ENCODE results near the gene MS4A2.
"Not testable (repeated sequence)": the region's sequence is repeated elsewhere in the genome, so short reads cannot be mapped to it uniquely, and the experiment has no call there.

MS4A2 gene

DNA sequence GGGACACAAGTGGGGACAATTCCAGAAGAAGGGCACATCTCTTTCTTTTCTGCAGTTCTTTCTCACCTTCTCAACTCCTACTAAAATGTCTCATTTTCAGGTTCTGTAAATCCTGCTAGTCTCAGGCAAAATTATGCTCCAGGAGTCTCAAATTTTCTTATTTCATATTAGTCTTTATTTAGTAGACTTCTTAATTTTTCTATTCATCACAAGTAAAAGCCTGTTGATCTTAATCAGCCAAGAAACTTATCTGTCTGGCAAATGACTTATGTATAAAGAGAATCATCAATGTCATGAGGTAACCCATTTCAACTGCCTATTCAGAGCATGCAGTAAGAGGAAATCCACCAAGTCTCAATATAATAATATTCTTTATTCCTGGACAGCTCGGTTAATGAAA, at the start of gene MS4A2:
MS4A2 (plus strand) TSS at position 301 of the 400 bp plus-strand sequence. CDS start 102 bp downstream, outside the sequence.
- no peak for DNase-seq

DNA sequence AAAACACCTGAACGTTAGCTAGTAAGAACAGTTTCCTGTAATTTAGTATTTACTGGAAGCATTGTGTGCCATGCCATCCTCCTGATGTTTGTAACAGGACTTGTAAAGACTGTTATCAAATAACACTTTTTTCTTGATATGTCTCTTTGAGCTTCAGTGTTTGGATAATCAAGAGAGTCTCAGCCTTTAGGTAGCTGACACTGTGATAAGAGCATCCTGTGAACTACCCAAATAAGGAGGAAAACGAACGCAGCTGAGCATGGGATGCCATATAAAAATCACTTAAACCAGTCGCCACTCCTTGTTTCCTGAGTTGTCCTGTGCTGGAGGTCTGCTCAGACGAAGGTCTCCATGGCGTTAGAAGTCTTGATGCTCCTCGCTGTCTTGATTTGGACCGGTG, 48.4 kb upstream of the MS4A2 start, which contains the start of gene OOSP2:
OOSP2 (plus strand) TSS at position 301 of the 400 bp plus-strand sequence; CDS start at position 352, 51 bp downstream.
- DNase-seq = no peak

GRCh38 chr11:60050422-60050821, 38.0 kb upstream of the MS4A2 start:
- DNase-seq = not testable (repeated sequence)

DNA sequence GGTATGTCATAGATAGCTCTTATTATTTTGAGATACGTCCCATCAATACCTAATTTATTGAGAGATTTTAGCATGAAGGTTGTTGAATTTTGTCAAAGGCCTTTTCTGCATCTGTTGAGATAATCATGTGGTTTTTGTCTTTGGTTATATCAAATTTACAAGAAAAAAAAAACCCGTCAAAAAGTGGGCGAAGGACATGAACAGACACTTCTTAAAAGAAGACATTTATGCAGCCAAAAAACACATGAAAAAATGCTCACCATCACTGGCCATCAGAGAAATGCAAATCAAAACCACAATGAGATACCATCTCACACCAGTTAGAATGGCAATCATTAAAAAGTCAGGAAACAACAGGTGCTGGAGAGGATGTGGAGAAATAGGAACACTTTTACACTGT, 37.6 kb upstream of the MS4A2 start:
- not testable (repeated sequence) for DNase-seq

DNA sequence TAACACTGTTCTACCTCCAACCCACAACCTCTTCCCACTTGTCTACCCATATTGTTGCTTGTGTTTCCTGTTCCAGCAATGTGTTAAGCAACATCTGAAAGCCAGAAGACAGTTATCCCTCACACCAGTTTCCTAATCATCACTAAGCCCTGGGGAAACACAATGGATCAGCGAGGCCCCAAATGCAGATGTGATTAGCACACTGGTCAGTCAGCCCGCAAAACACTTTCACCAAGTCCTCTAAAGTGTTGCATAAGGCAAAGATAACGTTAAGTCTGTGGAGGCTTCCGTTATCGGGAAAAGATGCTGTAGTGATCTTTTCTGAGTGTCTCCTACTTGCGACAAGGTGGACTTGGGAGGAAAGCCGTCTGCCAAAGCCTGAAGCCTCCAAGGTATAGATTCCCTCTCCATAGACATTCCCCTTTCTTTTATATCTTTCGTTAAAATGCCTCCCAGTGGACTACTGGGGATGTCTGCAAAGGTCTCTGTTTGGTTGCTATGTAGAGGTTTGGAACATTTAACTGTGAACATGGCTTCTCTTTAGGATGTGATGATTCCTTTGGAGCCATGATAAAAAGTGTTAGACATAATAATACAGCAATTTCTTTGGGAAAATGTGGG, 32.0 kb upstream of the MS4A2 start, which contains the start of gene MS4A3:
MS4A3 (plus strand) TSS at position 317 of the 621 bp plus-strand sequence. CDS start 4,496 bp downstream, outside the sequence.
- DNase-seq = no peak

GRCh38 chr11:60059052-60059451, 29.4 kb upstream of the MS4A2 start:
- DNase-seq = no peak

- no peak for DNase-seq
Measured at GRCh38 chr11:60059521-60060240, 28.8 kb upstream of the MS4A2 start.

- DNase-seq = no peak
Measured at GRCh38 chr11:60064111-60064510, 24.4 kb upstream of the MS4A2 start.

GRCh38 chr11:60065801-60066200, 22.7 kb upstream of the MS4A2 start:
- DNase-seq = no peak

GRCh38 chr11:60069450-60069849, 19.0 kb upstream of the MS4A2 start:
- DNase-seq = no peak

GRCh38 chr11:60071644-60072043, 16.8 kb upstream of the MS4A2 start:
- not testable (repeated sequence) for DNase-seq

- DNase-seq = no peak
Measured at GRCh38 chr11:60077216-60077817, 11.1 kb upstream of the MS4A2 start.

DNA sequence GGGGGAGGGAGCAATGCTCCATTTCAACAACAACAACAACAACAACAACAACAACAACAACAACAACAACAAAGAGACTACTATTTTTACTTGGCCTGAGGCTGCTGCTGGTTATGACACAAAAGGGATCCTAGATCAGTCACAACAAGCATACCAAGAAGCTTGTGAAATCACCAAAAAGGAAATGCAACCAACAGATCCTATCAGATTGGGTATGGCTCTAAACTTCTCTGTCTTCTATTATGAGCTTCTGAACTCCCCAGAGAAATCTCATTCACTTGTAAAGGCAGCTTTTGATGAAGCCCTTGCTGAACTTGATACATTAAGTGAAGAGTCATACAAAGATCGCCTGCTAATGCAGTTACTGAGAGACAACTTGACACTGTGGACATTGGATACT, 10.5 kb upstream of the MS4A2 start:
- no peak for DNase-seq

DNA sequence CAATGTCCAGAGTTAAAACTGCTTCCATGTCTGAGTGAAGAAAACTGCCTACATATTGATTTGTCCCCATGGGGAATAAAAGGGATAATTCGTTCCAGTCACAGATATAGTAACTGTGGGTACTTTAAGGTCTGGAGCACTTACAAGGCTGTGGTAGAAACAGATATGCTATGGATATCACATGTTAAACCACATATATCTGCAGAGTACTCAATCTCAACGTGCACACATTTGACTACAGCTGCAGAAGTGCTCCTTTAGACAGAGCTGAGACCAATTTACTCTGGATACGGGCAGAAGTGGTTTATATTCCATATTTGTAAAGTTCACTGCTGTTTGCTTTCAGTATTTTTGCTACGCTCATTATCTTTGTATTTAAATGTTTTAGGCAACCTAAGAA, 9.7 kb upstream of the MS4A2 start:
- no peak for DNase-seq

DNA sequence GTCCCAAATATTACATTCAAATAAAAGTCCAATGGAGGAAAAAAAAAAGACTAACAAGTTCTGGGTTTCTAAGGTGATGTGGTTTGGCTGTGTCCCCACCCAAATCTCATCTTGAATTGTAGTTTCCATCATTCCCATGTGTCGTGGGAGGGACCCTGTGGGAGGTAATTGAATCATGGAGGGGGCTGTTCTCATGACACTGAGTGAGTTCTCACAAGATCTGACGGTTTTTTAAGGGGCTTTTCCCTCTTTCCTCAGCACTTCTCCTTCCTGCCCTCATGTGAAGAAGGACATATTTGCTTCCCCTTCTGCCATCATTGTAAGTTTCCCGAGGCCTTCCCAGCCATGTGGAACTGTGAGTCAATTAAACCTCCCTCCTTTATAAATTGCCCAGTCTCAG, 7.9 kb upstream of the MS4A2 start:
- no peak for DNase-seq

GRCh38 chr11:60084631-60085273, 3.7 kb upstream of the MS4A2 start:
- DNase-seq = no peak

- DNase-seq = no peak
Measured at GRCh38 chr11:60085909-60086308, 2.6 kb upstream of the MS4A2 start.

DNA sequence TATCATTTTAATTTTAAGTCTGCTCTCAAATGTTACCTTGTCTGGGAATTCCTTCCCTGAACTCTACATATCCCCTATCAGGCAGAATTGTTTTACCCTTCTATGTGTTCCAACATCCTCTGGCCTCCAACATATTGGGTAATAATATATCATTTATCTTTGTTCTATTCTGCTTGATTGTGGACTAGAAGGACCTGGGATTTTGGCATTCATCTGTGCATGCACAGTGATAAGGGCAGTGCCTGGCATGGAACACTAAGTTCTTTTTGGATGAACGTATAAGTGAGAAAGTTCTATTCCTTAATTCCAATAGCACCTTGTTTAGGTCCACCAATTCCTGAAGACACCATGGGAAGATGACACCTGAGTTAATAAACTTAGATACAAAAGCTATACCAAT, 1.2 kb upstream of the MS4A2 start:
- DNase-seq = no peak

GRCh38 chr11:60095477-60096120, 7.1 kb downstream of the MS4A2 start:
- no peak for DNase-seq

GRCh38 chr11:60097189-60097588, 8.7 kb downstream of the MS4A2 start:
- no peak for DNase-seq

DNA sequence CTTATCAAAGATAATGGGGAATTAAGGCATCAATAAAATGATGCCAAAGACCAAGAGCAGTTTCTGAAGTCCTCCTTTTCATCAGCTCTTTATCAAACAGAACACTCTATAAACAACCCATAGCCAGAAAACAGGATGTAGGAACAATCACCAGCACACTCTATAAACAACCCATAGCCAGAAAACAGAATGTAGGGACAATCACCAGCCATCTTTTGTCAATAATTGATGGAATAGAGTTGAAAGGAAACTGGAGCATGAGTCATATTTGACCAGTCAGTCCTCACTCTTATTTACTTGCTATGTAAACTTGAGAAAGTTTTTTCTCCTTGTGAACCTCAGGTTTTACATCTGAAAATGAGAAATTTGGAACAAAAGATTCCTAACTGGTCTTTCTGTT, 10.0 kb downstream of the MS4A2 start:
- DNase-seq = no peak

DNA sequence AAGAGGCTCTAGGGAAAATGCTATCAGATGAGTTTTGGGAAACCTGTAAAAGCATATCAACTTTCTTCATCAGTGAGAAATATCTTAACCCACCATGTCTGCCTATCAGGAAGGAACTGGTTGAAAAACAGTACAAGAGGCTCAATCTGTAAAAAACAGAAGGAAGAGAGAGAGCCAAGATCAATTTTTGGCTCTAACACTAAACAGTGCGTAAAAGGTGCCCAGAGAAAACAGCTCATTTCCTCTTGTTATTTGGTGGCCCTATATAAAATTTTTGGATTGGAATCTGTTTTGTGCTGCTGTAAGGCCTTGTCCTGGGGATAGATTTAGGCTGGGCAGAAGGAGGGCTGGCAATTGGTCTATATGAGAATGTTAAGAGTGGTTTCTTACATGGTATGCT, 12.1 kb downstream of the MS4A2 start:
- no peak for DNase-seq

- DNase-seq = not testable (repeated sequence)
Measured at GRCh38 chr11:60101368-60101767, 12.9 kb downstream of the MS4A2 start.
